ENCODE results near the gene CCDC107.

DNA sequence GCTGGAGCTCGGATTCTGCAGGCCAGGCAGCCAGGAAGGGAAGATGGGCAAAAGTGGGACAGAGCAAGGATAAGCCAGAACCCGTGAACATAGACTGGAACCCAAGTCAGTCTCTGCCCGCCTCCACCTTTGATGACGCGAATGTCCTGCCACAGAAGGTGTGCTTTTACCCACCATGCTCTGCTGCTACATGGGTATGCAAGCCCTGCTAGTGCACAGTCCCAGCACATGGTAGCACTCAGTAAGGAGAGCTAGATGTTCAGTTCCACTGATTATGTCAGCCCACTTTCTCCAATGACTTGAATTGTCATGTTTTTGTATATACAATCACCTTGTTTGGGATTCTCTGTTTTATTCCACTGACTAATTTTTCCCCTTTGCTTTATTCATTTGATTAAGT lies 28.5 kb upstream of the CCDC107 start:
- TF ChIP-seq, protein P1, sequence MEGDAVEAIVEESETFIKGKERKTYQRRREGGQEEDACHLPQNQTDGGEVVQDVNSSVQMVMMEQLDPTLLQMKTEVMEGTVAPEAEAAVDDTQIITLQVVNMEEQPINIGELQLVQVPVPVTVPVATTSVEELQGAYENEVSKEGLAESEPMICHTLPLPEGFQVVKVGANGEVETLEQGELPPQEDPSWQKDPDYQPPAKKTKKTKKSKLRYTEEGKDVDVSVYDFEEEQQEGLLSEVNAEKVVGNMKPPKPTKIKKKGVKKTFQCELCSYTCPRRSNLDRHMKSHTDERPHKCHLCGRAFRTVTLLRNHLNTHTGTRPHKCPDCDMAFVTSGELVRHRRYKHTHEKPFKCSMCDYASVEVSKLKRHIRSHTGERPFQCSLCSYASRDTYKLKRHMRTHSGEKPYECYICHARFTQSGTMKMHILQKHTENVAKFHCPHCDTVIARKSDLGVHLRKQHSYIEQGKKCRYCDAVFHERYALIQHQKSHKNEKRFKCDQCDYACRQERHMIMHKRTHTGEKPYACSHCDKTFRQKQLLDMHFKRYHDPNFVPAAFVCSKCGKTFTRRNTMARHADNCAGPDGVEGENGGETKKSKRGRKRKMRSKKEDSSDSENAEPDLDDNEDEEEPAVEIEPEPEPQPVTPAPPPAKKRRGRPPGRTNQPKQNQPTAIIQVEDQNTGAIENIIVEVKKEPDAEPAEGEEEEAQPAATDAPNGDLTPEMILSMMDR (IDR thresholded peaks at IDR 0.05): no peak
- no peak for TF ChIP-seq POLR2A (IDR thresholded peaks at IDR 0.05)

All from right lobe of liver (tissue), 4 donors.